ENCODE data around the gene TSPAN3. TPM values are rescaled to one million over a fixed set of nuclear protein-coding genes. Genes with fewer than 3 reads are reported as not detected.

TSPAN3 gene
- total and polyA plus RNA-seq, 11 donors: 58.1 to 247 (median 133) TPM

GRCh38 chr15:77053709-77054108 is 17.2 kb downstream of the TSPAN3 start:
- H3K4me3 ChIP-seq: no peak overlapping the region
- H3K27me3 ChIP-seq: no peaks in the 10 kb centered on the region
- TF ChIP-seq, protein P1, sequence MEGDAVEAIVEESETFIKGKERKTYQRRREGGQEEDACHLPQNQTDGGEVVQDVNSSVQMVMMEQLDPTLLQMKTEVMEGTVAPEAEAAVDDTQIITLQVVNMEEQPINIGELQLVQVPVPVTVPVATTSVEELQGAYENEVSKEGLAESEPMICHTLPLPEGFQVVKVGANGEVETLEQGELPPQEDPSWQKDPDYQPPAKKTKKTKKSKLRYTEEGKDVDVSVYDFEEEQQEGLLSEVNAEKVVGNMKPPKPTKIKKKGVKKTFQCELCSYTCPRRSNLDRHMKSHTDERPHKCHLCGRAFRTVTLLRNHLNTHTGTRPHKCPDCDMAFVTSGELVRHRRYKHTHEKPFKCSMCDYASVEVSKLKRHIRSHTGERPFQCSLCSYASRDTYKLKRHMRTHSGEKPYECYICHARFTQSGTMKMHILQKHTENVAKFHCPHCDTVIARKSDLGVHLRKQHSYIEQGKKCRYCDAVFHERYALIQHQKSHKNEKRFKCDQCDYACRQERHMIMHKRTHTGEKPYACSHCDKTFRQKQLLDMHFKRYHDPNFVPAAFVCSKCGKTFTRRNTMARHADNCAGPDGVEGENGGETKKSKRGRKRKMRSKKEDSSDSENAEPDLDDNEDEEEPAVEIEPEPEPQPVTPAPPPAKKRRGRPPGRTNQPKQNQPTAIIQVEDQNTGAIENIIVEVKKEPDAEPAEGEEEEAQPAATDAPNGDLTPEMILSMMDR (IDR thresholded peaks at IDR 0.05): no peak
- TF ChIP-seq POLR2A (IDR thresholded peaks at IDR 0.05): no peak
- no peak overlapping the region for H3K27ac ChIP-seq
- peaks cover 0 to 8% (median 0%) of the 10 kb centered on the region in 12 donors for H3K4me1 ChIP-seq
- ATAC-seq: no peak
- no peak for DNase-seq
- whole genome bisulfite sequencing, 4 donors: 88 to 96% (median 93%) methylated on average over 2 of the region's 2 CpGs
- peaks cover 0 to 57% (median 51%) of the 10 kb centered on the region in 9 donors for H3K36me3 ChIP-seq
- intact Hi-C loops (cut with DNase I): no loop called here
- H3K9me3 ChIP-seq: no peaks in the 10 kb centered on the region

DNA sequence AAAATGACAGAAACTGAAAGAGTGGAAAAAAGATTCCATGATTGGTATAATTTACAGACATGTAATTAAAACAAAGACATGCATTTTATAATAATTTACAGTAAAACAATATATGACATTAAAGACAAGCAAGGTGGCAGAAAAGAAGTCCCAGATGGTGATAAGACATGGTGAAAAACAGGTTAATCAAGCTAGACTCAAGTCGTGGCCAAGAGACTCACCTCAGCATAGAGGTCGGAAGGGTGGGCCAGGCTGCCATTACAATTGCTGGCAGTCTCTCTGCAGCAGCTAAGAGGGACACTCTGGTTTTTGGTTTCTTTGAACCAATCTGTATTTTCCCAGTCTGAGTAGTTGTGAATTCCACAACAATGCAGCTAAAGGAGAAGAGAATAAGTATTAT is 18.4 kb downstream of the TSPAN3 start:
- TF ChIP-seq, protein P1 (IDR thresholded peaks at IDR 0.05): no peak
- Histone ChIP-seq H3K36me3 (peaks cover 0 to 60% (median 54%) of the 10 kb centered on the region in 9 donors), H3K9me3 (no peaks in the 10 kb centered on the region), H3K27me3 (no peaks in the 10 kb centered on the region), H3K27ac (no peak overlapping the region), H3K4me3 (no peak overlapping the region), H3K4me1 (peaks cover 0 to 8% (median 0%) of the 10 kb centered on the region in 12 donors)
- intact Hi-C loops (cut with DNase I): no loop called here
- 63 to 73% (median 67%) methylated on average over 2 of the region's 2 CpGs for WGBS, 4 donors
- ATAC-seq: no peak
- no peak for DNase-seq

DNA sequence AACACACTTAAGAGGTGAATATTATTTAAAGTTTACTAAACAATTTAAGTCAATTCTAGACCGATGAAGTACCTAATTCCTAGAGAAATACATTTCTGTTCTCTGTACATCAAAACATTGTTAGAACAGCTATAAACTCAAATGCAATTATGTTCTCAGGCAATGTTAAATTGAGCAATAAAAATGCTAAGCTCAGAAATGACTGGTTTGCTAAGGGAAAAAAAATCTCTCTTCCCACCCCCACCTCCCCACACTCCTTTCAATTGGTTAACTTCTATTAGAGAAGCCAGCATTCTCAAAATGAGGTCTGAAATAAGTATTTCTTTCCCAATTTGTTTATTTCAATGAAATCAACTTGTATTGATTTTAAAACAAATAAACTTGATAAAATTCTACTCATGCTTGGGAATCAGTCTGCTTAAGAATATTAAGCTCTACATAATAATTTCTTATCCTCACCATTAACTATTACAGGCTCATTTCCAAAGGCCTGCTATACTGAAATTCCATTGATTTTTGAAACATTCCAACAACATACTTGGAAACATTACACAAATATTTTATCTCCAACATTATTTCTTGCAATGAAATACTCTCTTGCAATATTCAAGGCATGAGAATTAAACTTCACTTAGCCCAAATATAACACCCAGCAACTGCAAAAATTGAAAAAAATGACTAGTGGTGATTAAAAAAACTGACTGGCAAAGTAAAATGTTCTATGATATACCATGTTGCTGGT is 22.6 kb downstream of the TSPAN3 start:
- Histone ChIP-seq H3K4me3 (no peak overlapping the region), H3K9me3 (no peaks in the 10 kb centered on the region), H3K27ac (no peak overlapping the region), H3K36me3 (peaks cover 0 to 88% (median 62%) of the 10 kb centered on the region in 9 donors), H3K4me1 (peaks cover 0 to 17% (median 11%) of the 10 kb centered on the region in 12 donors), H3K27me3 (no peaks in the 10 kb centered on the region)
- no peak for TF ChIP-seq POLR2A (IDR thresholded peaks at IDR 0.05)
- TF ChIP-seq, protein P1 (IDR thresholded peaks at IDR 0.05): no peak
- intact Hi-C loops (cut with DNase I): no loop called here
- ATAC-seq (no peak), DNase-seq (no peak)
- 95 to 99% (median 97%) methylated on average over 1 of the region's 1 CpG for WGBS, 4 donors

DNA sequence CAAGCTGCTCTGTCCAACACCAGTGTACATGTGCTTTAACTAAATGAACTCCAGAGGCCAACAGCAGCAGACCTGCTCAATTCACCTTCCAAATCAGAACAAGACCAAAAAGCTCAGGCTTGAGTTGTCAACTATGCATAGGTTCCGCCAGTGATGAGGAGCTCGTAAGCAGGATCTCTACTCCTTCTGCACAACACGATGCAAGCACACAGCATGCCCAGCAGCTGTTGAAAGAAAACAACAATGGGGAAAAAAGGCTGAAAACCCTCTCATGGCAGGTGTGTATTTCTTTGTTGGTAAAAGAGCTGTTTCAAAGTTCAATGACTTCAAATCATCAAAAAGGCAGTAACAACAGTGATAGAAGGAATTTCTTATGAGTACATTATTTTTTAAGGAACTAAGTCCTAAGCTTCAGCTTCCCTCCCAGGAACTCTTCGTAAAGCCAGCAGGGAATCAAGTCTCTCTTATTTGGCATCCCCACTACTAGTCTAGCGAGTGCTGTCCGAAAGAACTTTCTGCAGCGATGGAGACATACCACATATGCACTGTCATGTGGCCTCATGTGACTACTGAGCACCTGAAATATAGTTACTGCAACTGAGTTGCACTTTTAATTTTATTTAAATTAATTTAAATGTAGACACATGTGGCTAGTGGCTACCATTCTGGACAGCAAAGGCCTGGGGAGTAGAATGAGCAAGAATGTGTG is 24.1 kb downstream of the TSPAN3 start:
- Histone ChIP-seq H3K9me3 (no peaks in the 10 kb centered on the region), H3K27me3 (no peaks in the 10 kb centered on the region), H3K27ac (no peak overlapping the region), H3K4me1 (peaks cover 0 to 19% (median 11%) of the 10 kb centered on the region in 12 donors), H3K4me3 (no peak overlapping the region), H3K36me3 (peaks cover 0 to 87% (median 61%) of the 10 kb centered on the region in 9 donors)
- ATAC-seq (no peak), DNase-seq (no peak)
- intact Hi-C loops (cut with DNase I): no loop called here
- WGBS, 4 donors: 84 to 92% (median 86%) methylated on average over 7 of the region's 7 CpGs
- TF ChIP-seq POLR2A (IDR thresholded peaks at IDR 0.05): no peak
